Jurkat, Clone E6-1 (cell line): Measurements from ENCODE around the gene ACSBG1.
"Not testable (repeated sequence)": the region's sequence is repeated elsewhere in the genome, so short reads cannot be mapped to it uniquely, and the experiment has no call there.

Experiments used
- DNase-seq: peaks from one replicate; pipeline ENCODE4 v3.0.0-alpha.2; 2011; ENCODE audit warnings: low read depth, low spot score
- H3K4me3 ChIP-seq: 2 replicates; pipeline ENCODE4 v1.5.1; 2011; ENCODE audit warnings: mild to moderate bottlenecking, low read length, control low read depth, moderate library complexity

Gene ACSBG1

GRCh38 chr15:78257681-78258080, 23.3 kb upstream of the ACSBG1 start:
- no peak for DNase-seq
- H3K4me3 ChIP-seq, result no peak overlapping the region

DNA sequence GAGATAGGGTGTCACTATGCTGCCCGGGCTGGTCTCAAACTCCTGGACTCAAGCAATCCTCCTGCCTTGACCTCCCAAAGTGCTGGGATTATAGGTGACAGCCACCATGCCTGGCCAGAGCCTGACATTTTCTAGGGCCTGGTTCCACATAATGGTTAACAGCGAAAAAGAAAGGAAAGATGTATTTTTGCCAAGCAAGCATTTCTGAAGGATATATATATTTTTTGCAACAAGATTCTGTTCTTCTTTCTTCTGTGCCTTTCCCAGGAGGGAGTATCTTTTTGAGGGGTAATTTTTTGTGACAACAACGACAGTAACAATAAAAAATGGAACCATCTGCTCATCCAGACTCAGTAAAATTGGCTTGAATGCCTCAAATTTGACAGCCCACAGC, 21.7 kb upstream of the ACSBG1 start:
- no peak for DNase-seq

GRCh38 chr15:78255421-78256043, 21.2 kb upstream of the ACSBG1 start:
- no peak overlapping the region for H3K4me3 ChIP-seq
- no peak for DNase-seq

More for the DNA sequence above, 21.7 kb upstream of the ACSBG1 start:
- H3K4me3 ChIP-seq, result no peak overlapping the region

DNA sequence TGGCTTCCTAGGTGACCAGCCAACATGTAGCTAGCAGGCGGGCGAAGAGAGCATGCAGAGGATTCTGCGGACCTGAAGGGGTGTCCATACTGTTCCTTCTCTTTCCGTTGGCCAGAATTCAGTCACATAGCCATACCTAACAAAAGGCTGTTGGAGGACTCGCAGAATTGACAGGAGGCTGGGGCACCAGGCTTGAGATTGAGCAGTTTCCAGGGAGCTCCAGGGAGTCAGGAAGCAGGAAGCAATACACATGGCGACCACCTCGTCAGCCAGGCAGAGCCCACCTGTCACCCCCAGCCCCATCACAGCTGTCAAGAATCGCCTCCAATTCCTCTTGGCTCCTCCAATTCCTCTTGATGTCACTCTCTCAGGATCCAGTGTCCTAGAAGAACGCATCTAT, 16.8 kb upstream of the ACSBG1 start:
- DNase-seq, result no peak
- H3K4me3 ChIP-seq, result no peak overlapping the region

- no peak overlapping the region for H3K4me3 ChIP-seq
- DNase-seq, result no peak
Observed at GRCh38 chr15:78249131-78249530, 14.8 kb upstream of the ACSBG1 start.

DNA sequence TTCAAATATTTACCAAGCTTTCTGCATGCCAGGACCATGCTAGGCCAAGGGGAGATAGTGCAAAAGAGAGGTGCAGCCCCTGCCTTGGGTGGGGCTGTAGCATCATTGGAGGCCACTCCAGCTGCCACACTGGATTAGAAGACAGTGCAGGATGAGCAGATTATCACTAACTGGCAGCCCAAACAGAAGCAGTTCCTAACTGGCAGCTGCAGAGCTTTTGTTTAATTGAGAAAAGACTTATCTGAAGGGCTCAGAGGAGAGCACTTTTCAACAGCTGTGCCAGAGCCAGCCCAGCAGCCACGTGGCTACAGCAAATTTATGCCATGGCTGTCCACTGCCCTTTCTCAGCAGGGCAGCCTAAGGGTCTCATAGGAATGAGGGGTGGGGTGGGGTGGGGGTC, 13.5 kb upstream of the ACSBG1 start:
- H3K4me3 ChIP-seq, result no peak overlapping the region
- DNase-seq, result no peak

- not testable (repeated sequence) for H3K4me3 ChIP-seq, DNase-seq
Observed at GRCh38 chr15:78245976-78246620, 11.7 kb upstream of the ACSBG1 start.

- not testable (repeated sequence) for DNase-seq, H3K4me3 ChIP-seq
Observed at GRCh38 chr15:78245392-78245791, 11.0 kb upstream of the ACSBG1 start.

- no peak for DNase-seq
- H3K4me3 ChIP-seq, result no peak overlapping the region
Observed at GRCh38 chr15:78244893-78245292, 10.5 kb upstream of the ACSBG1 start.

- DNase-seq, result no peak
- H3K4me3 ChIP-seq, result no peak overlapping the region
Observed at GRCh38 chr15:78244101-78244500, 9.7 kb upstream of the ACSBG1 start.

- no peak for DNase-seq
- H3K4me3 ChIP-seq, result no peak overlapping the region
Observed at GRCh38 chr15:78243491-78243941, 9.2 kb upstream of the ACSBG1 start.

- H3K4me3 ChIP-seq, result no peak overlapping the region
- DNase-seq, result no peak
Observed at GRCh38 chr15:78243058-78243457, 8.7 kb upstream of the ACSBG1 start.

- peak; percentile 3 for DNase-seq
- H3K4me3 ChIP-seq, result no peak overlapping the region
Observed at GRCh38 chr15:78242128-78242527, 7.8 kb upstream of the ACSBG1 start.

DNA sequence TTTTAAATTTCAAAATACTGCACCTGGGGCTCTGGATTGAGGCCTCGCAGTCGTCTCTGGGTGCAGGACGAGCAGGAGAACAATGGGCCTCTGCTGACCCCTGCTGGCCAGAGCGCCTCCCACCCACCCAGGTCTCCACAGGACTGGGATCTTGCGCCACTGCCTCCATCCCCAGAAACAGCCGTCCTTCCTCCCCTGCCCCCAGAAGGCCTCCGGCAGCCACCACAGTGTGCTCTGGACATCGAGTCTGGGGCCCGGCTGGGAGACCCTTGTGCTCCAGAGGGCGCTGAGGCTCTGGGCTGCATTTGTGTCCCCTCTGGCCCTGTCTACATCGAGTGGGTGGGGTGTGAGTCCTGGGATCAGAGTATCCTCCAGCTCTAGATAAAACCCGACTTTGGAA, 6.7 kb upstream of the ACSBG1 start:
- no peak overlapping the region for H3K4me3 ChIP-seq
- peak; percentile 57 for DNase-seq

DNA sequence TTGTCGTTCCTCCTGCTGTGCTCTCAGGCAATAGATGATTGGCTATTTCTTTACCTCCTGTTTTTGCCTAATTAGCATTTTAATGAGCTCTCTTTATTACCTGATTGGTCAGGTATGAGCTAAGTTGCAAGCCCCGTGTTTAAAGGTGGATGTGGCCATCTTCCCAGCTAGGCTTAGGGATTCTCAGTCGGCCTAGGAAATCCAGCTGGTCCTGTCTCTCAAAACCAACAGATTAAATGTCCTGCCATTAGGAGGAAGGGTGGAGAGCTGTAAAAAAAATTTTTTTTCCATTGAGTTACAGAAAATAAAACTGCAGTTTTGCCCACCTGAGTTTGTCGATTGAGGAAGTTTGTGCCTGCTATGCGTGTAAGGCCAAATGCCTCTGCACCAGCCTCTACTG, 5.4 kb upstream of the ACSBG1 start:
- H3K4me3 ChIP-seq, result no peak overlapping the region
- DNase-seq, result no peak

- DNase-seq, result no peak
Observed at GRCh38 chr15:78237146-78237545, 2.8 kb upstream of the ACSBG1 start.

DNA sequence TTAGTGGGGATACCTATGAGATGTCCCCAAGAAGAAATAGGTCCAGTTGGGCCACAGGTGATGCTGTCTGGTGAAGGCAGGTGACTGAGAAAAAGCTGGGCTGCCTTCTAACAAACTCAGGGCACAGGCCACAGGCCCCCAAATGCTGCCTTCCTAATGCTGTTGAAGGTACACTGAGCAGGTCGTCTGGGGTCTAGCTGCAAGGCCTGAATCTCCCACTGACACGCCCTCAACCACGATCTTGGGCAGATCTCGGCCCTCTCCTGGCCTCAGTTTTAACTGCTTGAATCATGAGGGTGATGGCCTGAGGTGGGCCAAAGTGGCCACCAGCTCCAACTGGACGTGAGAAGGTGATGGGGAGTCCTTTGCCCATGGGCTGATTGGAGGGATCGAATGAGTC, 2.1 kb upstream of the ACSBG1 start:
- DNase-seq, result no peak
- no peak overlapping the region for H3K4me3 ChIP-seq

More at GRCh38 chr15:78237146-78237545, 2.8 kb upstream of the ACSBG1 start:
- no peak overlapping the region for H3K4me3 ChIP-seq

GRCh38 chr15:78233496-78233895, 869 bp downstream of the ACSBG1 start:
- no peak overlapping the region for H3K4me3 ChIP-seq

DNA sequence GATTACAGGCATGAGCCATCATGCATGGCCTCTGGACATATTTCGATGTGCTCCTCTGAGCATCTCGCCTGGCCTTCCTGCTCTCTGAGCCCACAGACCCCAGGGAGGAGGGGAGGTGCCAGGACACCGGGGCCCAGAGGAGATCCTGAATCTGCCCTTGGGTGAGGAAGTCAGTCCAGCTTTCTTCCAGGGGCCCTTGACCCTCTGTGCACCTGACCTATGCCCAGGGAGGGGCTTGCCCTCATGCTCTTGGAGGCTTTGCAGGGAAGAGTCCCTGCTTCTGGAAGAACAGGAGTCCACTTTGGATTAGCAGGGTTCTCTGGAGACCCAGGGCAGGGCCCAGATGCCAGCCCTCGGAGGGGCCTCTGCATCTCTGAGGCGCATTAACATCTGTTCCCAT, 1.4 kb downstream of the ACSBG1 start:
- no peak for DNase-seq
- no peak overlapping the region for H3K4me3 ChIP-seq

More at GRCh38 chr15:78233496-78233895, 869 bp downstream of the ACSBG1 start:
- DNase-seq, result no peak

DNA sequence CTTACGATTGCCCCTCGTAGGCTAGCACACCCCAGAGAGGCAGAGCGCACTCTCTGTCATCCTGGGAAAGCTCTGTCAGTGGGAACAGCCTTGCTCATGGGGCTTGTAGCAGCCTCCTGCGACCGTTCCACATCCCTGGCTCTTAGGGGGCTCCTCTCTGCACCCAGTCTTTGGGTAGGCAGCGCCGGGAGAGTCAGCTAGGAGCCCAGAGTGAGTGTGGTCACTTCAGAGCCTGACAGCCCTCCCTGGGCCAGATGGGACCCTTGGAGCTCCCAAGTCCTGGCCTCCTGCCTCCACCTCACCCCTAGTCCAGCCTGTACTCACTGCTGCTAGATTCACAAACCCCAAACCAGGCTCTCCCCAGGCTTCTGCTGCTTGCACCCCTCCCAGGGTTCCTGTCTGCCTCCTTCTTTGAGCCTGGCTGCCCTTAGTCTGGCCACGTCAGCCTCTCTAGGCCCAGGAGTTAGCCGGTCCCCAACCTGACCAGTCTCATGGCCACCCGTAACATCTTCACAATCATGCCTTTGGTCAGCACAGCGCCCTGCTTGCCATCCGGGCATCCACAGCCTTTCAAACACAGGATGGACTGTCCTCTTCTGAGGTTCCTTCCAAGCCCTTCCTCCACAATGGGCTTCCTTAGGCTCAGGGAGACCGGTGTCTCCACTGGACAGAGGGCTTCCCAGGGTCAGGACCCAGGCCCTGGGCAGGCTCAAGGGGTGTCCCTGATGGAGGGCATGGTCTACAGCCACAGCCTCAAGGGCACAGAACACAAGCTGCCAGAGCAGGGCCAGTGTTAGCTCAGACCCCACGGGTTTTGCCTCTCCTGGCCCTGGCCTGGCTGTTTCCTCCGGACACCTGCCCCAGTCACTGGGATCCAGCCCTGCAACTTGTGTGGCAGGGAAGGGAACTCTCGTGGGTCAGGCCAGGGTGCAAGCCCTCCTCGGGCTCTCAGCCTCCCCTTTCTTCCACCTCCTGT, 4.6 kb downstream of the ACSBG1 start:
- no peak for DNase-seq

More for the DNA sequence above, 4.6 kb downstream of the ACSBG1 start:
- no peak overlapping the region for H3K4me3 ChIP-seq
